Omental fat pad (tissue), 4 donors: ENCODE results near the gene MTA1. TPM values are rescaled to one million over a fixed set of nuclear protein-coding genes. Genes with fewer than 3 reads are reported as not detected.
A peak's percentile ranks its signal among the peaks of the same experiment; 100 is the strongest.

Source experiments
- ATAC-seq: fragments of 150-250 bp; one replicate; pipeline ENCODE4 v1.9.1; 2016; ENCODE audit warnings: mild to moderate bottlenecking, moderate library complexity; ENCODE audit not compliant: low FRiP score
- DNase-seq: peaks from one replicate; pipeline ENCODE4 v3.0.0-alpha.2; 2019; ENCODE audit warnings: low spot score
- CTCF ChIP-seq, 3 donors: fragments of 450-650 bp; IDR thresholded peaks; one replicate each; pipeline ENCODE4 v1.5.1; 2016 to 2017; ENCODE audit warnings: antibody characterized with exemption in 3 of 3, mild to moderate bottlenecking in 3 of 3, moderate library complexity in 2 of 3
- total RNA-seq, 4 donors: library from RNA; depleted of rRNA; stranded (reverse); fragments of >200 nt; gene quantifications; one replicate each; pipeline ENCODE4 v1.1.0, GENCODE V29; 2016

Gene MTA1
- total RNA-seq, 4 donors from 2014 or later: 35.4 to 72.5 (median 59.7) TPM

- ATAC-seq (peak; percentile 34), DNase-seq (no peak)
- no peak for TF ChIP-seq CTCF (IDR thresholded peaks at IDR 0.05)
Measured at GRCh38 chr14:105398726-105399465, 20.7 kb upstream of the MTA1 start.

- no peak for TF ChIP-seq CTCF (IDR thresholded peaks at IDR 0.05)
- no peak for ATAC-seq
- no peak for DNase-seq
Measured at GRCh38 chr14:105399466-105399775, 20.2 kb upstream of the MTA1 start.

- no peak for TF ChIP-seq CTCF (IDR thresholded peaks at IDR 0.05)
- no peak for DNase-seq
- no peak for ATAC-seq
Measured at GRCh38 chr14:105400016-105400415, 19.6 kb upstream of the MTA1 start.

GRCh38 chr14:105401699-105402098 lies 17.9 kb upstream of the MTA1 start:
- ATAC-seq: no peak
- no peak for TF ChIP-seq CTCF (IDR thresholded peaks at IDR 0.05)
- no peak for DNase-seq

- no peak for ATAC-seq
- no peak for TF ChIP-seq CTCF (IDR thresholded peaks at IDR 0.05)
- no peak for DNase-seq
Measured at GRCh38 chr14:105408592-105408991, 11.0 kb upstream of the MTA1 start.

- DNase-seq: no peak
- TF ChIP-seq CTCF (IDR thresholded peaks at IDR 0.05): no peak
- ATAC-seq: no peak
Measured at GRCh38 chr14:105409364-105409763, 10.3 kb upstream of the MTA1 start.

GRCh38 chr14:105410642-105411016 lies 9.0 kb upstream of the MTA1 start:
- no peak for DNase-seq
- ATAC-seq: no peak
- TF ChIP-seq CTCF (IDR thresholded peaks at IDR 0.05): no peak
